ENCODE results near the gene KCNMB4.

GRCh38 chr12:70463997-70464396 lies 97.9 kb downstream of the KCNMB4 start:
- TF ChIP-seq CTCF (IDR thresholded peaks at IDR 0.05) = no peak
- no peak for TF ChIP-seq POLR2A (IDR thresholded peaks at IDR 0.05)
